ENCODE data around the gene DOCK7. TPM values are rescaled to one million over a fixed set of nuclear protein-coding genes. Genes with fewer than 3 reads are reported as not detected.

DOCK7 gene
- total RNA-seq, 1 donor from 2014 or later, result 63.7 TPM

DNA sequence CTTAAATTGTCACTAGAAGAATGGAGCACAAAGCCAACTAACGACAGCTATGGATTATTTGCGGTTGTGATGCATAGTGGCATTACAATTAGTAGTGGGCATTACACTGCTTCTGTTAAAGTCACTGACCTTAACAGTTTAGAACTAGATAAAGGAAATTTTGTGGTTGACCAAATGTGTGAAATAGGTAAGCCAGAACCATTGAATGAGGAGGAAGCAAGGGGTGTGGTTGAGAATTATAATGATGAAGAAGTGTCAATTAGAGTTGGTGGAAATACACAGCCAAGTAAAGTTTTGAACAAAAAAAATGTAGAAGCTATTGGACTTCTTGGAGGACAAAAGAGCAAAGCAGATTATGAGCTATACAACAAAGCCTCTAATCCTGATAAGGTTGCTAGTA, 237.9 kb downstream of the DOCK7 start:
- Mint-ChIP-seq H3K27ac (no peak overlapping the region), H3K4me3 (no peak overlapping the region), H3K27me3 (ENCODE audit: low read depth) (no peaks in the 10 kb centered on the region), H3K9me3 (no peaks in the 10 kb centered on the region), H3K36me3 (peaks cover 46% of the 10 kb centered on the region), H3K4me1 (no peaks in the 10 kb centered on the region)
- TF ChIP-seq, protein P1, sequence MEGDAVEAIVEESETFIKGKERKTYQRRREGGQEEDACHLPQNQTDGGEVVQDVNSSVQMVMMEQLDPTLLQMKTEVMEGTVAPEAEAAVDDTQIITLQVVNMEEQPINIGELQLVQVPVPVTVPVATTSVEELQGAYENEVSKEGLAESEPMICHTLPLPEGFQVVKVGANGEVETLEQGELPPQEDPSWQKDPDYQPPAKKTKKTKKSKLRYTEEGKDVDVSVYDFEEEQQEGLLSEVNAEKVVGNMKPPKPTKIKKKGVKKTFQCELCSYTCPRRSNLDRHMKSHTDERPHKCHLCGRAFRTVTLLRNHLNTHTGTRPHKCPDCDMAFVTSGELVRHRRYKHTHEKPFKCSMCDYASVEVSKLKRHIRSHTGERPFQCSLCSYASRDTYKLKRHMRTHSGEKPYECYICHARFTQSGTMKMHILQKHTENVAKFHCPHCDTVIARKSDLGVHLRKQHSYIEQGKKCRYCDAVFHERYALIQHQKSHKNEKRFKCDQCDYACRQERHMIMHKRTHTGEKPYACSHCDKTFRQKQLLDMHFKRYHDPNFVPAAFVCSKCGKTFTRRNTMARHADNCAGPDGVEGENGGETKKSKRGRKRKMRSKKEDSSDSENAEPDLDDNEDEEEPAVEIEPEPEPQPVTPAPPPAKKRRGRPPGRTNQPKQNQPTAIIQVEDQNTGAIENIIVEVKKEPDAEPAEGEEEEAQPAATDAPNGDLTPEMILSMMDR (IDR thresholded peaks at IDR 0.05; ENCODE audit: unreplicated experiment), result no peak
- no peak for DNase-seq (ENCODE audit: low spot score in 2 of 2, unreplicated experiment in 2 of 2)

DNA sequence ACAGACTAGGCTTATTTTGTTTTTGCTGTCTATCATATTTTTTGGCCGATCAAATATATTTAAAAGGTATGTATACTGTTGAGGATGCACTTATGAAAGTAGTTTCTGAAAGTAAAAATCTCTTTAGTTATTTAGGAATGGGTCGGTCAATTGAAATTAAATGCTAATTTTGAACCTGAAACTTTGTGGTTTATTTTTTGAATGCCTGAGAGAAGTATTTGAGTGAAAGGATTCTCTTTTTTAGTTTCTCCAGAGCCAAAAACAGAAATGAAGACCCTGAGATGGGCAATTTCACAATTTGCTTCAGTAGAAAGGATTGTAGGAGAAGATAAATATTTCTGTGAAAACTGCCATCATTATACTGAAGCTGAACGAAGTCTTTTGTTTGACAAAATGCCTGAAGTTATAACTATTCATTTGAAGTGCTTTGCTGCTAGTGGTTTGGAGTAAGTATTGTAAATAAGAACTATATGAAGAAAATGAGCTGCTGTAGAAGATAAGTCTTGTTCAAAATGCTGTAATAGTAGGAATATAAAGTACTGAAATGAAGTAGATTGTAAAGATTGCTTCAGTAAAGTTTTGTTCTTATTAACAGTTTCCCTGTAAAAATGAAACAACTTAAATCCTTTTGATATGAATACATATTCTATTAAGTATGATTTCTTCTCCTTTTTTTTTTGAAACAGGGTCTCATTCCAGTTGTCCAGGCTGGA, 239.8 kb downstream of the DOCK7 start:
- Mint-ChIP-seq H3K9me3 (no peaks in the 10 kb centered on the region), H3K27ac (no peak overlapping the region), H3K4me3 (no peak overlapping the region), H3K36me3 (peaks cover 42% of the 10 kb centered on the region), H3K27me3 (ENCODE audit: low read depth) (no peaks in the 10 kb centered on the region), H3K4me1 (no peaks in the 10 kb centered on the region)
- DNase-seq (ENCODE audit: low spot score in 2 of 2, unreplicated experiment in 2 of 2), result no peak
- TF ChIP-seq, protein P1 (IDR thresholded peaks at IDR 0.05; ENCODE audit: unreplicated experiment), result no peak

DNA sequence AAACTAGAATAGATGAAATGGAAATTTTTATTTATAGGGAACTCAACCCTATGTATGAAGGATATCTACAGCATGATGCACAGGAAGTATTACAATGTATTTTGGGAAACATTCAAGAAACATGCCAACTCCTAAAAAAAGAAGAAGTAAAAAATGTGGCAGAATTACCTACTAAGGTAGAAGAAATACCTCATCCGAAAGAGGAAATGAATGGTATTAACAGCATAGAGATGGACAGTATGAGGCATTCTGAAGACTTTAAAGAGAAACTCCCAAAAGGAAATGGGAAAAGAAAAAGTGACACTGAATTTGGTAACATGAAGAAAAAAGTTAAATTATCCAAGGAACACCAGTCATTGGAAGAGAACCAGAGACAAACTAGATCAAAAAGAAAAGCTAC, 243.5 kb downstream of the DOCK7 start:
- H3K27ac Mint-ChIP-seq, result no peak overlapping the region
- H3K36me3 Mint-ChIP-seq, result peaks cover 31% of the 10 kb centered on the region
- H3K4me3 Mint-ChIP-seq, result no peak overlapping the region
- H3K27me3 Mint-ChIP-seq (ENCODE audit: low read depth), result no peaks in the 10 kb centered on the region
- peaks cover 5% of the 10 kb centered on the region for H3K4me1 Mint-ChIP-seq
- no peaks in the 10 kb centered on the region for H3K9me3 Mint-ChIP-seq
- no peak for DNase-seq (ENCODE audit: low spot score in 2 of 2, unreplicated experiment in 2 of 2)
- TF ChIP-seq, protein P1 (IDR thresholded peaks at IDR 0.05; ENCODE audit: unreplicated experiment), result no peak

DNA sequence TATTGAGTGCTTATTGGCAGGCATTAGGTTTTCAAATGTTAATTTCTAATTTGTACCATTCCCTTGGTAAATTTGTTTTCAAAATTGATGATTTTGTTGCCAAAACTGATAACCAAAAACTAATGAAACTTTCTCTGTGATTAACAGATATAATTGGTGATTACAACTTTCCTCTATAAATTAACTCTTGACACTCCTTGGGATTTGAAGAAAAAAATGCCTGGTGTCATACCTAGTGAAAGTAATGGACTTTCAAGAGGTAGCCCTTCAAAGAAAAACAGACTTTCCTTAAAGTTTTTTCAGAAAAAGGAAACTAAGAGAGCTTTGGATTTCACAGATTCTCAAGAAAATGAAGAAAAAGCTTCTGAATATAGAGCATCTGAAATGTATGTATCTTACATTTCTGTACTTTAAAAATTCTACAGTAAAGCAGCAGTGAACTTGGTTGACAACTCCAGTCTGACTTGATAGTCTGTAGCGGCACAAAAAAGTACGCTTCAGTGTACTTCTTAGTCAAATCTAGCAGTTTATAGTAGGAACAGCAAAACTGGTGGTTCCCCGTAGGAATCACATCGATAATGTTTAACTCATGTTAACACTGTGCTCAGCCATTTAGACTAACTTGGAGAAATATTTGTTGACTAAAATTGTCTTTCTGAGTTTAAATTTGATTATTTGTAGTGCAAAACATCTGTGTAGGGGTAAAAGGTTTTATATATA, 248.4 kb downstream of the DOCK7 start:
- Mint-ChIP-seq H3K9me3 (no peaks in the 10 kb centered on the region), H3K4me1 (peaks cover 27% of the 10 kb centered on the region), H3K4me3 (no peak overlapping the region), H3K36me3 (peaks cover 9% of the 10 kb centered on the region), H3K27me3 (ENCODE audit: low read depth) (no peaks in the 10 kb centered on the region), H3K27ac (no peak overlapping the region)
- TF ChIP-seq, protein P1 (IDR thresholded peaks at IDR 0.05; ENCODE audit: unreplicated experiment), result no peak
- DNase-seq (ENCODE audit: low spot score in 2 of 2, unreplicated experiment in 2 of 2), result no peak

DNA sequence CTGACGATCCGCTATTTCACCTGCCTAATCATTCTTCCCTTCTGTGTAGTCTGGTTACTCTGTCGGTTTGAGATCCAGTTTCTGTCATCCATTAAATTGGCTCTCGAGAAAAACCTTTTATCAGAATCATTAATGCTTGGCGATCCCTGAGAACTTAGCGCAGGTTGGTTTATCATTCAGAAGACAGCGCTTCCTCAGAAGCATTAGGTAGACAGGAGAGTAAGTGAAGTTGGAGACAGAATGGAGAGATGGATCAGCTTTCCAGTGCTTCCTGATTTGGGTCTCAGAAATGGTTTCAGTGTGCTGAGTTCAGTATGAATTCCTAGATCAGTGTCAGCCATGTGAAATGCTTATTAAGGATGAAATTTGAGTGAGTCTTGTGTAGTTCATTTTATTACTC, 250.0 kb downstream of the DOCK7 start:
- Mint-ChIP-seq H3K9me3 (no peaks in the 10 kb centered on the region), H3K27me3 (ENCODE audit: low read depth) (no peaks in the 10 kb centered on the region), H3K27ac (peak overlapping the region; percentile 89), H3K36me3 (peaks cover 5% of the 10 kb centered on the region), H3K4me3 (peak overlapping the region; percentile 93), H3K4me1 (peaks cover 27% of the 10 kb centered on the region)
- DNase-seq (ENCODE audit: low spot score in 2 of 2, unreplicated experiment in 2 of 2), result no peak
- TF ChIP-seq, protein P1 (IDR thresholded peaks at IDR 0.05; ENCODE audit: unreplicated experiment), result no peak
